Suprapubic skin (tissue), 4 donors: ENCODE results near the gene MGAT3. TPM values are rescaled to one million over a fixed set of nuclear protein-coding genes. Genes with fewer than 3 reads are reported as not detected.

Experiments
- DNase-seq, 2 donors: peaks; one replicate each; pipeline ENCODE4 v3.0.0-alpha.2; 2019; ENCODE audit warnings: low spot score in 2 of 2
- H3K27ac ChIP-seq: fragments of 200-600 bp; sonication (generic); one replicate; pipeline ENCODE4 v1.5.1; 2019
- H3K27me3 ChIP-seq: fragments of 200-600 bp; sonication (generic); one replicate; pipeline ENCODE4 v1.5.1; 2019
- H3K36me3 ChIP-seq: fragments of 200-600 bp; sonication (generic); one replicate; pipeline ENCODE4 v1.5.1; 2019
- H3K4me1 ChIP-seq: fragments of 200-600 bp; sonication (generic); one replicate; pipeline ENCODE4 v1.5.1; 2019
- H3K4me3 ChIP-seq: fragments of 200-600 bp; sonication (generic); one replicate; pipeline ENCODE4 v1.5.1; 2019; ENCODE audit warnings: mild to moderate bottlenecking
- H3K9me3 ChIP-seq: fragments of 200-600 bp; sonication (generic); one replicate; pipeline ENCODE4 v1.5.1; 2019
- CTCF ChIP-seq, 2 donors: fragments of 200-600 bp in 1 of 2; fragments of 450-650 bp in 1 of 2; sonication (generic) in 1 of 2; IDR thresholded peaks; one replicate each; pipeline ENCODE4 v1.5.1; 2016 to 2019; ENCODE audit warnings: antibody characterized with exemption in 2 of 2, mild to moderate bottlenecking in 1 of 2, moderate library complexity in 1 of 2
- EP300 ChIP-seq: sonication (generic); formaldehyde crosslinking; IDR thresholded peaks from one replicate; pipeline ENCODE4 v1.6.1; 2017; ENCODE audit warnings: antibody characterized with exemption
- POLR2A ChIP-seq, 2 donors: fragments of 450-650 bp; IDR thresholded peaks; one replicate each; pipeline ENCODE4 v1.6.1; 2017; ENCODE audit warnings: antibody characterized with exemption in 2 of 2, mild to moderate bottlenecking in 2 of 2, moderate library complexity in 2 of 2
- POLR2AphosphoS5 ChIP-seq, 3 donors: sonication (generic); formaldehyde crosslinking; IDR thresholded peaks; one replicate each; pipeline ENCODE4 v1.6.1; 2017; ENCODE audit warnings: antibody characterized with exemption in 3 of 3
- WGBS: methylation state at CpG from one replicate; pipeline ENCODE4 v1.1.5; 2018; 5-methylcytosine and 5-hydroxymethylcytosine counted together
- total RNA-seq, 4 donors: library from RNA; depleted of rRNA; stranded (reverse); fragments of >200 nt; gene quantifications; one replicate each; pipeline ENCODE4 v1.1.0, GENCODE V29; 2016

MGAT3 gene
- total RNA-seq, 4 donors from 2014 or later: 2.2 to 3.7 (median 3.0) TPM

- H3K27me3 ChIP-seq: no peaks in the 10 kb centered on the region
- WGBS: 94% methylated on average over 12 of the region's 12 CpGs
- no peaks in the 10 kb centered on the region for H3K9me3 ChIP-seq
- H3K4me1 ChIP-seq: peaks cover 14% of the 10 kb centered on the region
- no peak for TF ChIP-seq POLR2A (IDR thresholded peaks at IDR 0.05)
- TF ChIP-seq EP300: no peak
- TF ChIP-seq POLR2AphosphoS5 (IDR thresholded peaks at IDR 0.05): no peak
- no peak for TF ChIP-seq CTCF (IDR thresholded peaks at IDR 0.05)
- peaks cover 77% of the 10 kb centered on the region for H3K36me3 ChIP-seq
- no peak for DNase-seq
- H3K27ac ChIP-seq: no peak overlapping the region
- H3K4me3 ChIP-seq: no peak overlapping the region
Measured at GRCh38 chr22:39418696-39419095, 38.1 kb upstream of the MGAT3 start.

- H3K4me1 ChIP-seq: peaks cover 10% of the 10 kb centered on the region
- peaks cover 81% of the 10 kb centered on the region for H3K36me3 ChIP-seq
- H3K4me3 ChIP-seq: no peak overlapping the region
- no peak for TF ChIP-seq POLR2A (IDR thresholded peaks at IDR 0.05)
- TF ChIP-seq POLR2AphosphoS5 (IDR thresholded peaks at IDR 0.05): no peak
- TF ChIP-seq EP300: no peak
- no peak for TF ChIP-seq CTCF (IDR thresholded peaks at IDR 0.05)
- no peak for DNase-seq
- no peaks in the 10 kb centered on the region for H3K27me3 ChIP-seq
- H3K27ac ChIP-seq: no peak overlapping the region
- H3K9me3 ChIP-seq: no peaks in the 10 kb centered on the region
- 91% methylated on average over 5 of the region's 6 CpGs for WGBS
Measured at GRCh38 chr22:39419096-39419495, 37.7 kb upstream of the MGAT3 start.

- no peaks in the 10 kb centered on the region for H3K27me3 ChIP-seq
- DNase-seq: no peak
- no peak overlapping the region for H3K4me3 ChIP-seq
- peaks cover 89% of the 10 kb centered on the region for H3K36me3 ChIP-seq
- 84% methylated on average over 4 of the region's 5 CpGs for WGBS
- TF ChIP-seq POLR2A (IDR thresholded peaks at IDR 0.05): no peak
- no peak for TF ChIP-seq POLR2AphosphoS5 (IDR thresholded peaks at IDR 0.05)
- TF ChIP-seq EP300: no peak
- no peak for TF ChIP-seq CTCF (IDR thresholded peaks at IDR 0.05)
- peaks cover 2% of the 10 kb centered on the region for H3K4me1 ChIP-seq
- H3K27ac ChIP-seq: no peak overlapping the region
- no peaks in the 10 kb centered on the region for H3K9me3 ChIP-seq
Measured at GRCh38 chr22:39419911-39420310, 36.9 kb upstream of the MGAT3 start.

GRCh38 chr22:39421691-39422090 lies 35.1 kb upstream of the MGAT3 start:
- H3K27me3 ChIP-seq: no peaks in the 10 kb centered on the region
- H3K27ac ChIP-seq: no peak overlapping the region
- no peaks in the 10 kb centered on the region for H3K9me3 ChIP-seq
- H3K4me1 ChIP-seq: no peaks in the 10 kb centered on the region
- WGBS: 93% methylated on average over 10 of the region's 11 CpGs
- TF ChIP-seq POLR2AphosphoS5 (IDR thresholded peaks at IDR 0.05): no peak
- H3K36me3 ChIP-seq: peaks cover 90% of the 10 kb centered on the region
- H3K4me3 ChIP-seq: no peak overlapping the region
- no peak for DNase-seq

- WGBS: 83% methylated on average over 7 of the region's 7 CpGs
Measured at GRCh38 chr22:39422101-39422500, 34.7 kb upstream of the MGAT3 start.

More at GRCh38 chr22:39422101-39422500, 34.7 kb upstream of the MGAT3 start:
- Histone ChIP-seq H3K4me1 (no peaks in the 10 kb centered on the region), H3K27me3 (no peaks in the 10 kb centered on the region), H3K27ac (no peak overlapping the region), H3K4me3 (no peak overlapping the region), H3K36me3 (peaks cover 90% of the 10 kb centered on the region), H3K9me3 (no peaks in the 10 kb centered on the region)
- TF ChIP-seq POLR2AphosphoS5 (IDR thresholded peaks at IDR 0.05): no peak
- no peak for TF ChIP-seq CTCF (IDR thresholded peaks at IDR 0.05)
- no peak for TF ChIP-seq POLR2A (IDR thresholded peaks at IDR 0.05)
- TF ChIP-seq EP300: no peak
- DNase-seq: no peak
